ENCODE results near the gene FHOD3.

The FHOD3 gene

GRCh38 chr18:36333414-36333813 lies 35.9 kb downstream of the FHOD3 start:
- peak; percentile 97 for DNase-seq (ENCODE audit: low read depth)

GRCh38 chr18:36334798-36335197 lies 37.3 kb downstream of the FHOD3 start:
- no peak overlapping the region for H3K4me3 ChIP-seq (ENCODE audit: low read length)
- DNase-seq (ENCODE audit: low read depth) = no peak
- TF ChIP-seq, protein P1, sequence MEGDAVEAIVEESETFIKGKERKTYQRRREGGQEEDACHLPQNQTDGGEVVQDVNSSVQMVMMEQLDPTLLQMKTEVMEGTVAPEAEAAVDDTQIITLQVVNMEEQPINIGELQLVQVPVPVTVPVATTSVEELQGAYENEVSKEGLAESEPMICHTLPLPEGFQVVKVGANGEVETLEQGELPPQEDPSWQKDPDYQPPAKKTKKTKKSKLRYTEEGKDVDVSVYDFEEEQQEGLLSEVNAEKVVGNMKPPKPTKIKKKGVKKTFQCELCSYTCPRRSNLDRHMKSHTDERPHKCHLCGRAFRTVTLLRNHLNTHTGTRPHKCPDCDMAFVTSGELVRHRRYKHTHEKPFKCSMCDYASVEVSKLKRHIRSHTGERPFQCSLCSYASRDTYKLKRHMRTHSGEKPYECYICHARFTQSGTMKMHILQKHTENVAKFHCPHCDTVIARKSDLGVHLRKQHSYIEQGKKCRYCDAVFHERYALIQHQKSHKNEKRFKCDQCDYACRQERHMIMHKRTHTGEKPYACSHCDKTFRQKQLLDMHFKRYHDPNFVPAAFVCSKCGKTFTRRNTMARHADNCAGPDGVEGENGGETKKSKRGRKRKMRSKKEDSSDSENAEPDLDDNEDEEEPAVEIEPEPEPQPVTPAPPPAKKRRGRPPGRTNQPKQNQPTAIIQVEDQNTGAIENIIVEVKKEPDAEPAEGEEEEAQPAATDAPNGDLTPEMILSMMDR (conservative IDR thresholded peaks at IDR 0.05; ENCODE audit: low read length) = no peak

More at GRCh38 chr18:36333414-36333813, 35.9 kb downstream of the FHOD3 start:
- no peak overlapping the region for H3K4me3 ChIP-seq (ENCODE audit: low read length)
- TF ChIP-seq, protein P1 (conservative IDR thresholded peaks at IDR 0.05; ENCODE audit: low read length) = no peak

- TF ChIP-seq, protein P1 (conservative IDR thresholded peaks at IDR 0.05; ENCODE audit: low read length) = peak; percentile 61
- no peak overlapping the region for H3K4me3 ChIP-seq (ENCODE audit: low read length)
- DNase-seq (ENCODE audit: low read depth) = peak; percentile 90
Measured at GRCh38 chr18:36335476-36336279, 38.2 kb downstream of the FHOD3 start.

- H3K4me3 ChIP-seq (ENCODE audit: low read length) = no peak overlapping the region
- TF ChIP-seq, protein P1 (conservative IDR thresholded peaks at IDR 0.05; ENCODE audit: low read length) = no peak
- no peak for DNase-seq (ENCODE audit: low read depth)
Measured at GRCh38 chr18:36337679-36338402, 40.3 kb downstream of the FHOD3 start.

DNA sequence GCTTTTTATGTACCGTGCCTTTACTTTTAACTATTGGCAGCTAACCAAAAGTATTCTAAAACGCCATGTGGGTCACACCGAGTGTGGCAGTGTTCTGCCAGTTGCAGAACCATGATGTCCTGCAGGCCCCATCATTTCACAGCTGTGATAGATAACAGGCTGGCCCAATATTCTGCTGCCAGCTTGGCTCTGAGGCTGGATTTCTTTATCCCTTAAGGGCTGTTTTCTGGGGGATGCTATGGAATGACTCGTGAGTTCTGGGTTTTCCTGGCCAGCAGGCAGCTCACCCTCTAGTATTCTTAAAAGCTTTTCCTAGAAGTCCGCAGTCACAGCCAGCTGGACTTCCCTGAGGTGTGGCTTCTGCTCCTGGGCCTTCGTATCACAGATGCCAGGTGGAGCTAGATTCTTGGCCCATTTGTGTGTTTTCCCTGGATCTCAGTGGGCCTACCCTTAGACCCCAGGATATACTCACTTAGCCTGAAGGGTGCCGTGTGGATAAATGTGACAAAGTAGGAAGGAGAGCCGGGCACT lies 41.0 kb downstream of the FHOD3 start:
- no peak for DNase-seq (ENCODE audit: low read depth)
- TF ChIP-seq, protein P1 (conservative IDR thresholded peaks at IDR 0.05; ENCODE audit: low read length) = no peak

GRCh38 chr18:36340246-36340645 lies 42.7 kb downstream of the FHOD3 start:
- DNase-seq (ENCODE audit: low read depth) = no peak
- H3K4me3 ChIP-seq (ENCODE audit: low read length) = no peak overlapping the region
- TF ChIP-seq, protein P1 (conservative IDR thresholded peaks at IDR 0.05; ENCODE audit: low read length) = no peak

More for the DNA sequence above, 41.0 kb downstream of the FHOD3 start:
- H3K4me3 ChIP-seq (ENCODE audit: low read length) = no peak overlapping the region
